Adrenal gland (tissue), 12 donors: ENCODE results near the gene LCA5. TPM values are rescaled to one million over a fixed set of nuclear protein-coding genes. Genes with fewer than 3 reads are reported as not detected.

Source experiments
- DNase-seq, 7 donors: peaks; one replicate each; pipeline ENCODE4 v3.0.0-alpha.2; 2019 to 2020
- H3K27ac ChIP-seq, 5 donors: fragments of 200-600 bp; sonication (generic) in 4 of 5; 1 replicate in 3 of 5; 2 replicates in 2 of 5; pipeline versions ENCODE4 v1.5.1 to v1.8.0; 2016 to 2020; ENCODE audit warnings: mild to moderate bottlenecking in 1 of 5
- H3K27me3 ChIP-seq: fragments of 200-600 bp; 2 replicates; pipeline ENCODE4 v1.8.0; 2021
- H3K36me3 ChIP-seq, 2 donors: fragments of 200-600 bp; replicated peaks in 1 of 2; 1 replicate in 1 of 2; 2 replicates in 1 of 2; pipeline versions ENCODE4 v1.5.1 to v1.8.0; 2018 to 2022
- H3K4me1 ChIP-seq, 2 donors: fragments of 200-600 bp; replicated peaks in 1 of 2; 1 replicate in 1 of 2; 2 replicates in 1 of 2; pipeline versions ENCODE4 v1.5.1 to v1.8.0; 2018 to 2021
- H3K4me3 ChIP-seq, 4 donors: fragments of 200-600 bp; sonication (generic) in 3 of 4; one replicate each; pipeline ENCODE4 v1.5.1; 2016 to 2018
- H3K9me3 ChIP-seq, 3 donors: fragments of 200-600 bp; sonication (generic) in 1 of 3; replicated peaks in 1 of 3; 1 replicate in 2 of 3; 2 replicates in 1 of 3; pipeline versions ENCODE4 v1.5.1 to v1.8.0; 2016 to 2021
- CTCF ChIP-seq, 6 experiments: fragments of 450-650 bp in 4 of 6; fragments of 200-600 bp in 2 of 6; sonication (generic) in 1 of 6; IDR thresholded peaks; 1 replicate in 5 of 6; 2 replicates in 1 of 6; pipeline versions ENCODE4 v1.5.1 to v1.8.0; 2016 to 2021; ENCODE audit warnings: antibody characterized with exemption in 6 of 6, mild to moderate bottlenecking in 2 of 6, moderate library complexity in 1 of 6
- POLR2A ChIP-seq, 2 donors: fragments of 450-650 bp; IDR thresholded peaks; one replicate each; pipeline ENCODE4 v1.6.1; 2017; ENCODE audit warnings: antibody characterized with exemption in 2 of 2, mild to moderate bottlenecking in 2 of 2, moderate library complexity in 1 of 2
- WGBS, 4 donors: extraction: QIAGEN DNeasy Blood & Tissue Kit in 2 of 4; methylation state at CpG; one replicate each; pipeline versions ENCODE4 v1.1.5 to v1.1.7; 2013 to 2017; 5-methylcytosine and 5-hydroxymethylcytosine counted together
- intact Hi-C, 2 donors: fragments of 100-400 bp; cut with DNase I; formaldehyde crosslinking; loops; one replicate each; pipeline versions ENCODE4 v1.14.1 to v1.15.0; 2022 to 2023
- polyA plus RNA-seq, 3 donors: library from polyadenylated mRNA; stranded (reverse); fragments of 200-250 nt in 2 of 3; fragments of 350-450 nt in 1 of 3; fragmentation: Illumina TruSeq in 1 of 3; extraction: RNeasy Lipid Tissue Mini Kit (QIAGEN cat#74804) in 1 of 3; gene quantifications; one replicate each; pipeline ENCODE4 v1.2.3, GENCODE V29; 2013 to 2014
- total RNA-seq, 9 donors: library from RNA; depleted of rRNA in 4 of 9; stranded (reverse); fragments of >200 nt in 4 of 9; fragments of 120-200 nt in 1 of 9; fragmentation: NEBNext Ultra II Directional in 1 of 9; extraction: Animal tissue kit (Norgen Biotek cat#: 25700) in 1 of 9; gene quantifications; one replicate each; pipeline versions ENCODE4 v1.1.0 to v1.2.4, GENCODE V29; 2013 to 2023
- donor health status: healthy with polysubstance abuse.
- donor health status: Bipolar disorder and iron deficiency.
- donor health status: DM: yes; HTN: yes; CAD: no.
- donor health status: DM: no; HTN: no; CAD: no.
- donor health status: DM: no; HTN: no; CAD: no.
- donor health status: DM: yes; HTN: yes; CAD: no.

The LCA5 gene
- total and polyA plus RNA-seq, 12 donors, result 1.0 to 4.6 (median 2.6) TPM

- H3K4me1 ChIP-seq, result no peaks in the 10 kb centered on the region
- H3K4me3 ChIP-seq, result no peak overlapping the region
- H3K27me3 ChIP-seq, result no peaks in the 10 kb centered on the region
- no peaks in the 10 kb centered on the region for H3K36me3 ChIP-seq
- no peak for TF ChIP-seq CTCF (IDR thresholded peaks at IDR 0.05)
- no peak for TF ChIP-seq POLR2A (IDR thresholded peaks at IDR 0.05)
- H3K9me3 ChIP-seq, result no peaks in the 10 kb centered on the region
- DNase-seq, result no peak
- WGBS, 4 donors, result 86 to 92% (median 87%) methylated on average over 4 of the region's 4 CpGs
- intact Hi-C loops, result no loop called here
- no peak overlapping the region for H3K27ac ChIP-seq
Observed at GRCh38 chr6:79463621-79464050, 73.6 kb downstream of the LCA5 start.

- DNase-seq, result no peak
- Histone ChIP-seq H3K36me3 (no peaks in the 10 kb centered on the region), H3K4me1 (no peaks in the 10 kb centered on the region), H3K27ac (no peak overlapping the region), H3K9me3 (no peaks in the 10 kb centered on the region), H3K27me3 (no peaks in the 10 kb centered on the region), H3K4me3 (no peak overlapping the region)
- 60 to 77% (median 74%) methylated on average over 3 of the region's 3 CpGs for WGBS, 4 donors
- TF ChIP-seq CTCF (IDR thresholded peaks at IDR 0.05) (no peak), POLR2A (IDR thresholded peaks at IDR 0.05) (no peak)
- intact Hi-C loops, result no loop called here
Observed at GRCh38 chr6:79461205-79461604, 76.0 kb downstream of the LCA5 start.

GRCh38 chr6:79455446-79455845 lies 81.8 kb downstream of the LCA5 start:
- Histone ChIP-seq H3K27ac (no peak overlapping the region), H3K27me3 (no peaks in the 10 kb centered on the region), H3K4me3 (no peak overlapping the region), H3K36me3 (no peaks in the 10 kb centered on the region), H3K9me3 (no peaks in the 10 kb centered on the region), H3K4me1 (no peaks in the 10 kb centered on the region)
- intact Hi-C loops, result no loop called here
- no peak for DNase-seq
- TF ChIP-seq CTCF (IDR thresholded peaks at IDR 0.05) (no peak), POLR2A (IDR thresholded peaks at IDR 0.05) (no peak)
- WGBS, 4 donors, result 67 to 82% (median 78%) methylated on average over 1 of the region's 1 CpG

GRCh38 chr6:79453558-79454042 lies 83.6 kb downstream of the LCA5 start:
- intact Hi-C loops, result no loop called here
- Histone ChIP-seq H3K27ac (no peak overlapping the region), H3K4me3 (no peak overlapping the region), H3K36me3 (no peaks in the 10 kb centered on the region), H3K4me1 (no peaks in the 10 kb centered on the region), H3K9me3 (no peaks in the 10 kb centered on the region), H3K27me3 (no peaks in the 10 kb centered on the region)
- TF ChIP-seq CTCF (IDR thresholded peaks at IDR 0.05) (no peak), POLR2A (IDR thresholded peaks at IDR 0.05) (no peak)
- WGBS, 4 donors, result 58 to 74% (median 69%) methylated on average over 3 of the region's 3 CpGs
- no peak for DNase-seq
